Calu3 (cell line): ENCODE measurements around the gene KCNN4. TPM values are rescaled to one million over a fixed set of nuclear protein-coding genes. Genes with fewer than 3 reads are reported as not detected.

Source experiments
- BruUV-seq: library from RNA; stranded (reverse); fragments of 400-500 nt; replicated peaks from 2 replicates; lab custom pipeline; 2021; lab: Mats Ljungman, UMichigan
- CTCF ChIA-PET: fragments of 300-600 bp; sonication (Branson Sonifier 250); formaldehyde crosslinking; loops from one replicate; lab custom pipeline; 2022; ENCODE audit warnings: antibody characterized with exemption; lab: Charles Lee
- DNase-seq: peaks from one replicate; pipeline ENCODE4 v3.0.0; 2022
- H3K27ac Mint-ChIP-seq: one replicate; pipeline ENCODE4 v1.8.0; 2022; ENCODE audit warnings: mixed read lengths; ENCODE audit not compliant: unreplicated experiment
- H3K27me3 Mint-ChIP-seq: one replicate; pipeline ENCODE4 v1.8.0; 2022; ENCODE audit warnings: mixed read lengths; ENCODE audit not compliant: unreplicated experiment
- H3K36me3 Mint-ChIP-seq: one replicate; pipeline ENCODE4 v1.8.0; 2022; ENCODE audit warnings: mild to moderate bottlenecking, moderate library complexity, mixed read lengths; ENCODE audit not compliant: insufficient read depth, unreplicated experiment
- H3K4me1 Mint-ChIP-seq: one replicate; pipeline ENCODE4 v1.8.0; 2022; ENCODE audit warnings: mild to moderate bottlenecking, low read depth, mixed read lengths; ENCODE audit not compliant: unreplicated experiment
- H3K4me3 Mint-ChIP-seq: one replicate; pipeline ENCODE4 v1.8.0; 2022; ENCODE audit warnings: mild to moderate bottlenecking, low read depth, moderate library complexity, mixed read lengths; ENCODE audit not compliant: unreplicated experiment
- H3K9me3 Mint-ChIP-seq: one replicate; pipeline ENCODE4 v1.8.0; 2022; ENCODE audit warnings: low read depth, mixed read lengths; ENCODE audit not compliant: unreplicated experiment
- intact Hi-C: fragments of 100-400 bp; cut with micrococcal nuclease; formaldehyde crosslinking; loops from one replicate; pipeline ENCODE4 v1.10.0; 2022; ENCODE audit not compliant: unreplicated experiment
- total RNA-seq: library from RNA; stranded (reverse); gene quantifications from 2 replicates; pipeline ENCODE4 v1.2.3, GENCODE V29; 2022
- TF ChIP-seq, protein P1 (sequence below): fragments of 200-600 bp; IDR thresholded peaks from one replicate; pipeline ENCODE4 v1.8.0; 2022; ENCODE audit warnings: antibody characterized with exemption; ENCODE audit not compliant: unreplicated experiment

Gene KCNN4
- total RNA-seq, 1 experiment from 2014 or later: 152 TPM

DNA sequence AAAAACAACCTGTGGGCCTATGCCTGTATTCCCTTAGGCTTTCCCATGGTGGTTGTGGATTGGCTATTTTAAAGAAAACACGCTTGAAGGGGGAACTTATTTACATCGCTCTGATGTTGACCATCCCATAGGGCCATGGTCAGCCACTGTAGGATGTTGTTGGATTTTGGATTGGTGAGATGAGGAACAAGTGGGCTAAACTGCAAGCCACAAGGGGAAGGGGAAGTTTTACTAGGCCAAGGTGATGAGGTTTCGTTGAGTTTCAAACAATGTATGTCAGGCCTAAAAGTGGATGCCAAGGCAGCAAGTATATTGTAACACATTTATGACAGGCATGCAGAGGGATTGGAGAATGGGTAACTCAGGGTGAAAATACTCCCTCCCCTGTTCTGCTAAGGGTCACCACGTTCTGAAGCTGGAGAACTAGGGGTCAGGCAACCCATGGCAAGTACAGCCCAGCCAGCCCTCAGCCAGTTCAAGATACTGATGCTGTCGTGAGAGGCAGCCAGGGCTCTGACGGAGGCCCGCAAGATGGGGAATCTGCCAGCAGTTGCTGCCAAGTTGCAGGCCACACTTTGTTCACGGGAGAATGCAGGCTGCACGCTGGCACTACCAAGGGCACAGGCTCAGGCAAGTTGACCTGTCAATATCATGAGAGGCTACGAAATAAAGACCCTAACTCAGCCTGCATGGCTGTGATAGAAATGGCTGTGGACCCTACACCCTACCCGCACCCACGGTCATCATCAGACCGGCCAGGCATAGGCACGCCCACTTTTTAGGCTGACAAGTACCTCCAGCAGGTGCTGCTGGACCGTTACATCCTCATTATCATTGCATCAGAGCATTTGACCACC, 53.8 kb downstream of the KCNN4 start:
- Mint-ChIP-seq H3K36me3 (peaks cover 12% of the 10 kb centered on the region), H3K27ac (no peak overlapping the region), H3K9me3 (no peaks in the 10 kb centered on the region), H3K4me3 (no peak overlapping the region), H3K27me3 (no peaks in the 10 kb centered on the region), H3K4me1 (no peaks in the 10 kb centered on the region)
- DNase-seq: no peak
- intact Hi-C loops: no loop called here
- CTCF ChIA-PET: interaction anchor here (0.7 to 1.6 kb wide), 3 partner anchors 13 to 58 kb away, joined by 5 to 6 read pairs (median 5); no protein-coding TSS in a partner anchor
- no TSS peak for BruUV-seq
- TF ChIP-seq, protein P1, sequence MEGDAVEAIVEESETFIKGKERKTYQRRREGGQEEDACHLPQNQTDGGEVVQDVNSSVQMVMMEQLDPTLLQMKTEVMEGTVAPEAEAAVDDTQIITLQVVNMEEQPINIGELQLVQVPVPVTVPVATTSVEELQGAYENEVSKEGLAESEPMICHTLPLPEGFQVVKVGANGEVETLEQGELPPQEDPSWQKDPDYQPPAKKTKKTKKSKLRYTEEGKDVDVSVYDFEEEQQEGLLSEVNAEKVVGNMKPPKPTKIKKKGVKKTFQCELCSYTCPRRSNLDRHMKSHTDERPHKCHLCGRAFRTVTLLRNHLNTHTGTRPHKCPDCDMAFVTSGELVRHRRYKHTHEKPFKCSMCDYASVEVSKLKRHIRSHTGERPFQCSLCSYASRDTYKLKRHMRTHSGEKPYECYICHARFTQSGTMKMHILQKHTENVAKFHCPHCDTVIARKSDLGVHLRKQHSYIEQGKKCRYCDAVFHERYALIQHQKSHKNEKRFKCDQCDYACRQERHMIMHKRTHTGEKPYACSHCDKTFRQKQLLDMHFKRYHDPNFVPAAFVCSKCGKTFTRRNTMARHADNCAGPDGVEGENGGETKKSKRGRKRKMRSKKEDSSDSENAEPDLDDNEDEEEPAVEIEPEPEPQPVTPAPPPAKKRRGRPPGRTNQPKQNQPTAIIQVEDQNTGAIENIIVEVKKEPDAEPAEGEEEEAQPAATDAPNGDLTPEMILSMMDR: no peak

DNA sequence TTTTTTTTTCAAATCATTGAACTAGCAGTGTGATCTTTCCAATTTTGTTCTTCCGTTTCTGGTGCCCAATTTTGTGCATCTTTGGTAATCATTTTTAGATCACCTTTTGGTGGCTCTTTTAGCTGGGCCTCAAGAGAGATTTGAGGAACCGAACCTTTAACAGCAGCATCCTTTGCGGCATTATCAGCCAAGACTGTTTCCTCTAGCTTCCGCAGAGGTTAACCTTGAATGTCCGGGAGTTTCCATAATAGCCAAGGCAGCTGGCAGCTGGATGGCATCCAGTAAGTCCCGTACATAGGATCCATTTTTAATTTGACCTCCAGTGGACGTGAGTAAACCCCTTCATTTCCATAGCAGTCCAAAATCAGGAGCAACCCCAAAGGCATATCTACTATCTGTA, 55.3 kb downstream of the KCNN4 start:
- H3K36me3 Mint-ChIP-seq: peaks cover 12% of the 10 kb centered on the region
- no peaks in the 10 kb centered on the region for H3K9me3 Mint-ChIP-seq
- CTCF ChIA-PET: interaction anchor here (0.5 to 0.7 kb wide), 5 partner anchors 13 to 386 kb away, joined by 3 to 5 read pairs (median 4); no protein-coding TSS in a partner anchor
- DNase-seq: no peak
- BruUV-seq: no TSS peak
- H3K4me3 Mint-ChIP-seq: no peak overlapping the region
- no peak overlapping the region for H3K27ac Mint-ChIP-seq
- TF ChIP-seq, protein P1: no peak
- intact Hi-C loops: no loop called here
- no peaks in the 10 kb centered on the region for H3K27me3 Mint-ChIP-seq
- no peaks in the 10 kb centered on the region for H3K4me1 Mint-ChIP-seq

DNA sequence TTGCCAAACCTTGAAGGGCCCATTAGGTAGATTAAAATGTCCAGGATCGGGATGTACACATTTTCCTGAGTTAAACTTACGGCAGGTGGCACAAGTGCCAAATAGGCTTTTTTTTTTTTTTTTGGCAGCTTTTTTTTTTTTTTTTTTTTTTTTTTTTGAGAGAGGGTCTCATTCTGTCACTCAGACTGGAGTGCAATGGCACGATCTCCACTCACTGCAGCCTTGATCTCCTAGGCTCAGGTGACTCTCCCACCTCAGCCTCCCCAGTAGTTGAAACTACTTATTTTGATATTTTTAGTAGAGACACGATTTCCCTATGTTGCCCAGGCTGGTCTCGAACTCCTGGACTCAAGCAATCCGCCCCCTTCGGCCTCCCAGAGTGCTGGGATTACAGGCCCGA, 55.9 kb downstream of the KCNN4 start:
- Mint-ChIP-seq H3K9me3 (no peaks in the 10 kb centered on the region), H3K27me3 (no peaks in the 10 kb centered on the region), H3K4me1 (no peaks in the 10 kb centered on the region), H3K36me3 (peaks cover 12% of the 10 kb centered on the region), H3K4me3 (no peak overlapping the region), H3K27ac (no peak overlapping the region)
- intact Hi-C loops: loop anchor here (5.0 kb wide), 1 partner anchor 58 kb away; no protein-coding TSS in a partner anchor
- no peak for DNase-seq
- TF ChIP-seq, protein P1: no peak
- BruUV-seq: no TSS peak
- CTCF ChIA-PET: interaction anchor here (0.5 to 0.6 kb wide), 2 partner anchors 21 to 65 kb away, joined by 4 to 5 read pairs; no protein-coding TSS in a partner anchor

DNA sequence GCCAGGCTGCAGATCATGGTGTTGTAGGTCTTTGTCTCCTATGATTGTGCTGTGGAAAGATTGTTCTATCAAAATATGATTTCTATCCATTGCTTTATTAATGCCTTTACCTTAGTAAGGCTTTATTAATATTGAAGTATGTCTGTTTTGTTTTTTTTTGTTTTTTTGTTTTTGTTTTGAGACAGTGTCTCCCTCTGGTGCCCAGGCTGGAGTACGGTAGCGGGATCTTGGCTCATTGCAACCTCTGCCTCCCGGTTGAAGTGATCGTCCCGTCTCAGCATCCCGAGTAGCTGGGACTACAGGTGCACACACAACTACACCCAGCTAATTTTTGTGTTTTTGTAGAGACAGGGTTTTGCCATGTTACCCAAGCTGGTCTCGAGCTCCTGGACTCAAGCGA, 57.2 kb downstream of the KCNN4 start:
- peak; percentile 43 for DNase-seq
- BruUV-seq: no TSS peak
- H3K9me3 Mint-ChIP-seq: no peaks in the 10 kb centered on the region
- no peaks in the 10 kb centered on the region for H3K27me3 Mint-ChIP-seq
- TF ChIP-seq, protein P1: peak; percentile 46
- CTCF ChIA-PET: interaction anchor here (0.9 kb wide), 3 partner anchors 55 to 127 kb away, joined by 3 to 6 read pairs (median 3); partner anchors contain the start of genes IRGQ and ZNF576
- H3K4me1 Mint-ChIP-seq: no peaks in the 10 kb centered on the region
- H3K36me3 Mint-ChIP-seq: peaks cover 10% of the 10 kb centered on the region
- no peak overlapping the region for H3K4me3 Mint-ChIP-seq
- intact Hi-C loops: loop anchor here (5.0 kb wide), 1 partner anchor 56 kb away; no protein-coding TSS in a partner anchor
- H3K27ac Mint-ChIP-seq: no peak overlapping the region
